ENCODE measurements around the gene SPHK2. TPM values are rescaled to one million over a fixed set of nuclear protein-coding genes. Genes with fewer than 3 reads are reported as not detected.

Gene SPHK2
- total and polyA plus RNA-seq, 2 of the 8 experiments (the other 6 are each of a cell fraction or from before 2014, with no cell fraction given), result 43.9 to 60.9 TPM

- FAIRE-seq (no peak), DNase-seq (ENCODE audit: low read depth in 1 of 2, low spot score in 2 of 2) (no peak)
- H4K8ac ChIP-seq (ENCODE audit: extremely low read depth, insufficient read depth, low read length), result no peak overlapping the region
- TF ChIP-seq USF2 (IDR thresholded peaks at IDR 0.05; ENCODE audit: low read length) (no peak), ATF3 (IDR thresholded peaks at IDR 0.05; ENCODE audit: insufficient read depth, low read depth, low read length) (no peak), RXRA (IDR thresholded peaks at IDR 0.05; ENCODE audit: insufficient read depth, low read depth, low read length) (no peak), NANOG (IDR thresholded peaks at IDR 0.05; ENCODE audit: insufficient read depth, low read depth, low read length, poor library complexity, severe bottlenecking) (no peak), HDAC2 (IDR thresholded peaks at IDR 0.05; ENCODE audit: borderline replicate concordance in 1 of 2, low read depth in 2 of 2, low read length in 2 of 2) (no peak), JUND (IDR thresholded peaks at IDR 0.05; ENCODE audit: low read length) (no peak), YY1 (IDR thresholded peaks at IDR 0.05; ENCODE audit: low read depth, low read length) (no peak), CTBP2 (IDR thresholded peaks at IDR 0.05; ENCODE audit: borderline replicate concordance, insufficient read depth, insufficient read length, low read length) (no peak), E2F6 (IDR thresholded peaks at IDR 0.05) (no peak), CHD2 (IDR thresholded peaks at IDR 0.05; ENCODE audit: low read length) (no peak)
- H3K23me2 ChIP-seq (ENCODE audit: low read depth, low read length), result peaks cover 21% of the 10 kb centered on the region
- no peak overlapping the region for H2BK5ac ChIP-seq (ENCODE audit: low read depth, low read length)
- 100% methylated on average over 2 of the region's 2 CpGs; no CpG with 5 or more reads in 1 of the 2 experiments for WGBS, 2 experiments (ENCODE audit: extremely low coverage in 1 of 2, insufficient coverage in 1 of 2, insufficient read length in 1 of 2, insufficient replicate concordance in 2 of 2, low coverage in 1 of 2, low lambda C conversion rate in 2 of 2, missing lambda C conversion rate in 1 of 2)
- no peaks in the 10 kb centered on the region for H3K36me3 ChIP-seq (ENCODE audit: control insufficient read depth in 2 of 4, insufficient read depth in 4 of 4, low read length in 3 of 4)
- H3K4me1 ChIP-seq (replicated peaks in 1 of 4; ENCODE audit: control insufficient read depth in 3 of 4, insufficient read depth in 4 of 4, low read length in 3 of 4), result peaks cover 5 to 22% (median 10%) of the 10 kb centered on the region in 4 experiments
- H3K4me2 ChIP-seq (ENCODE audit: insufficient read depth in 1 of 2, low read depth in 2 of 2, low read length in 2 of 2), result no peak overlapping the region
- H2BK120ac ChIP-seq (replicated peaks; ENCODE audit: low read depth, low read length), result no peak overlapping the region
- peaks cover 0 to 11% of the 10 kb centered on the region in 2 experiments; a peak in 2 of 4 replicates for H3K79me2 ChIP-seq (ENCODE audit: control insufficient read depth in 1 of 2, insufficient read depth in 2 of 2, low read length in 2 of 2)
- H3K27me3 ChIP-seq (replicated peaks in 1 of 4; ENCODE audit: control insufficient read depth in 3 of 4, extremely low read depth in 1 of 4, insufficient read depth in 3 of 4, low read length in 3 of 4), result no peaks in the 10 kb centered on the region
- no peak overlapping the region for H3K4ac ChIP-seq (replicated peaks; ENCODE audit: insufficient read length, low read depth, low read length)
- no peak overlapping the region for H2BK12ac ChIP-seq (ENCODE audit: low read depth, low read length)
- ChIA-PET CTCF (ENCODE audit: partially characterized antibody) (interaction anchor here (0.6 to 1.4 kb wide), 2 partner anchors 12 to 203 kb away, joined by 3 to 4 read pairs; no protein-coding TSS in a partner anchor), POLR2A (ENCODE audit: partially characterized antibody) (interaction anchor here (0.7 to 5.6 kb wide), 5 partner anchors 11 to 54 kb away, joined by 3 to 28 read pairs (median 3); partner anchors contain the start of genes FUT2 and SPHK2)
- H4K5ac ChIP-seq (ENCODE audit: insufficient read length, low read depth, low read length), result no peak overlapping the region
- no peak overlapping the region for H3K9ac ChIP-seq (replicated peaks in 1 of 4; ENCODE audit: extremely low read depth in 1 of 4, low read depth in 3 of 4, low read length in 3 of 4)
- no peak overlapping the region for H3K18ac ChIP-seq (ENCODE audit: extremely low read depth, low read length)
- no peaks in the 10 kb centered on the region for H3K9me3 ChIP-seq (ENCODE audit: insufficient read depth in 2 of 2, low read depth in 1 of 2, low read length in 1 of 2)
- H3K27ac ChIP-seq (ENCODE audit: low read depth, low read length), result no peak overlapping the region
- H2AFZ ChIP-seq (ENCODE audit: low read length), result no peak overlapping the region
- no peak overlapping the region for H3K23ac ChIP-seq (ENCODE audit: insufficient read length)
- no peak overlapping the region for H3K4me3 ChIP-seq (ENCODE audit: extremely low read depth in 1 of 4, insufficient read depth in 2 of 4, low read depth in 3 of 4, low read length in 4 of 4)
- H2BK20ac ChIP-seq (ENCODE audit: low read length), result no peak overlapping the region
- H2AK5ac ChIP-seq (ENCODE audit: low read depth, low read length), result no peak overlapping the region
- no peak overlapping the region for H2BK15ac ChIP-seq (ENCODE audit: low read length)
- no peaks in the 10 kb centered on the region for H3K79me1 ChIP-seq (ENCODE audit: low read depth, low read length)
- H4K20me1 ChIP-seq (replicated peaks in 1 of 2; ENCODE audit: control insufficient read depth in 1 of 2, insufficient read depth in 2 of 2, low read length in 2 of 2), result no peaks in the 10 kb centered on the region
- no peak overlapping the region for H4K91ac ChIP-seq (replicated peaks; ENCODE audit: insufficient read length, low read length)
- H3K56ac ChIP-seq (replicated peaks; ENCODE audit: insufficient read length, low read depth, low read length), result no peak overlapping the region
- H3K14ac ChIP-seq (ENCODE audit: insufficient read length), result no peak overlapping the region
Measured at GRCh38 chr19:48641850-48642249, 22.5 kb downstream of the SPHK2 start.

Data from H1 (cell line).